Transverse colon (tissue), 4 donors: ENCODE measurements around the gene MYL4. TPM values are rescaled to one million over a fixed set of nuclear protein-coding genes. Genes with fewer than 3 reads are reported as not detected.
A peak's percentile ranks its signal among the peaks of the same experiment; 100 is the strongest.

ENCODE experiments used
- DNase-seq: peaks from one replicate; pipeline ENCODE4 v3.0.0-alpha.2; 2019
- H3K27ac ChIP-seq, 4 donors: fragments of 200-600 bp; sonication (generic); 2 replicates each; pipeline ENCODE4 v1.5.1; 2016 to 2018; ENCODE audit warnings: inconsistent platforms in 4 of 4
- H3K27me3 ChIP-seq: fragments of 200-600 bp; sonication (generic); 2 replicates; pipeline ENCODE4 v1.5.1; 2017; ENCODE audit warnings: inconsistent platforms
- H3K36me3 ChIP-seq, 4 donors: fragments of 200-600 bp; sonication (generic); 2 replicates each; pipeline ENCODE4 v1.5.1; 2017 to 2019; ENCODE audit warnings: inconsistent platforms in 4 of 4
- H3K4me1 ChIP-seq, 4 donors: fragments of 200-600 bp; sonication (generic); 2 replicates each; pipeline ENCODE4 v1.5.1; 2017 to 2020; ENCODE audit warnings: inconsistent platforms in 4 of 4
- H3K4me3 ChIP-seq, 4 donors: fragments of 200-600 bp; sonication (generic); 1 replicate in 1 of 4; 2 replicates in 3 of 4; pipeline versions ENCODE4 v1.5.1 to v1.6.1; 2017 to 2019; ENCODE audit warnings: inconsistent platforms in 4 of 4
- H3K9me3 ChIP-seq, 2 donors: fragments of 200-600 bp; sonication (generic); 2 replicates each; pipeline ENCODE4 v1.5.1; 2017 to 2019; ENCODE audit warnings: inconsistent platforms in 2 of 2
- EP300 ChIP-seq: sonication (generic); formaldehyde crosslinking; IDR thresholded peaks from one replicate; pipeline ENCODE4 v1.6.1; 2017; ENCODE audit warnings: antibody characterized with exemption, low read depth
- POLR2A ChIP-seq: fragments of 450-650 bp; IDR thresholded peaks from one replicate; pipeline ENCODE4 v1.6.1; 2016; ENCODE audit warnings: antibody characterized with exemption, mild to moderate bottlenecking, moderate library complexity
- POLR2AphosphoS5 ChIP-seq, 3 donors: sonication (generic); formaldehyde crosslinking; IDR thresholded peaks; one replicate each; pipeline ENCODE4 v1.6.1; 2016; ENCODE audit warnings: antibody characterized with exemption in 3 of 3
- WGBS, 2 donors: methylation state at CpG; one replicate each; pipeline ENCODE4 v1.1.5; 2018; ENCODE audit warnings: low coverage in 1 of 2; 5-methylcytosine and 5-hydroxymethylcytosine counted together
- in situ Hi-C, 4 donors: fragments of 200-750 bp; cut with MboI; loops; one replicate each; pipeline versions ENCODE4 v1.15.0 to v1.15.1; 2017; ENCODE audit warnings: low sequenced_read_pairs in 3 of 4, low pct_ligation_motif_present in 1 of 4, low pct_unique_long_range_greater_than_20kb in 1 of 4
- intact Hi-C: fragments of 100-400 bp; cut with DNase I; formaldehyde crosslinking; loops from one replicate; pipeline ENCODE4 v1.15.1; 2023; ENCODE audit warnings: low total_unique reads
- total RNA-seq, 4 donors: library from RNA; depleted of rRNA; stranded (reverse); fragments of >200 nt; gene quantifications; one replicate each; pipeline ENCODE4 v1.1.0, GENCODE V29; 2016
- TF ChIP-seq, protein P1 (sequence below), 5 experiments: fragments of 200-600 bp in 3 of 5; fragments of 450-650 bp in 2 of 5; sonication (generic) in 3 of 5; IDR thresholded peaks; 1 replicate in 2 of 5; 2 replicates in 3 of 5; pipeline ENCODE4 v1.5.1; 2016 to 2017; ENCODE audit warnings: antibody characterized with exemption in 5 of 5, inconsistent platforms in 3 of 5, mild to moderate bottlenecking in 2 of 5, moderate library complexity in 1 of 5

The MYL4 gene
- total RNA-seq, 4 donors from 2014 or later = not detected

DNA sequence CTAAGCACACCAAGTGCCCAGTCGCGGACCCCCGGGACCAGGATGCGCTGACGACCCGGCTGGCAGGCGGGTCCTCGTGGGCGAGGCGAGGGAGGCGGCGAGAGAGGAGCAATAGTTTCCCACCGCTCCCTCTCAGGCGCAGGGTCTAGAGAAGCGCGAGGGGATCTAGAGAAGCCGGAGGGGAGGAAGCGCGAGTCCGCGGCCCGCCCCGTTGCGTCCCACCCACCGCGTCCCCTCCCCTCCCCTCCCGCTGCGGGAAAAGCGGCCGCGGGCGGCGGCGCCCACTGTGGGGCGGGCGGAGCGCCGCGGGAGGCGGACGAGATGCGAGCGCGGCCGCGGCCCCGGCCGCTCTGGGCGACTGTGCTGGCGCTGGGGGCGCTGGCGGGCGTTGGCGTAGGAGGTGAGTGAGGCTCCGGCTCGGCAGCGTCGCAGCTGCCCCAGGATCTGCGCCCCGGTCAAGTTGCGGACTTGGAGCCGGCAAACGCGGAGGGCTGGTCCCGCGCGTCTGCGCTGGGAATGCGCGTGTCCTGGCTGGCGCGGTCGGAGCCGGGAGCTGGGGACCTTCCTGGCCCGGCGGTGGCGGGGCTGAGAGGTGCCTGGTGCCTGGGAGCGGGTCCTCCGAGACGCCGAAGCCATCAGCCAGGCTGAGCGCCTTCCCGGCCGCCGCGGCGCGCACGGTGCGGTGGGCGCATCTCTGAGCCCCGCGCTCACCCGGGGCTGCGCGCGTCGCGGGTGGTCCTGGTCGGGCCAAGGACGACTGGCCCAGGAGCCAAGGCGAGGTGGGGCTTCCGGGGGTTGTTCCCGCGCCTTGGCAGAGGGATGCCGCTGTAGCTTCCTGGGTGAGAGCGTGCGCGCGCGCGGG lies 44.6 kb downstream of the MYL4 start, which contains the start of gene ITGB3:
TSS of gene ITGB3 (plus strand) at position 287 of the 862 bp plus-strand sequence. CDS start at position 322, 35 bp downstream.
- Histone ChIP-seq H3K4me3 (peak within 1 kb of the TSS; percentile 53 to 65 (median 60)), H3K27ac (peak within 1 kb of the TSS; percentile 66 to 90 (median 82)), H3K4me1 (peaks cover 0 to 35% (median 7%) of the 10 kb centered on the region in 4 donors), H3K36me3 (no peaks in the 10 kb centered on the region), H3K27me3 (peaks cover 21% of the 10 kb centered on the region), H3K9me3 (no peaks in the 10 kb centered on the region)
- peak; percentile 33 for TF ChIP-seq POLR2A
- TF ChIP-seq EP300 = no peak
- TF ChIP-seq POLR2AphosphoS5 (IDR thresholded peaks at IDR 0.05) = peak; percentile 26 to 75 (median 53)
- TF ChIP-seq, protein P1, sequence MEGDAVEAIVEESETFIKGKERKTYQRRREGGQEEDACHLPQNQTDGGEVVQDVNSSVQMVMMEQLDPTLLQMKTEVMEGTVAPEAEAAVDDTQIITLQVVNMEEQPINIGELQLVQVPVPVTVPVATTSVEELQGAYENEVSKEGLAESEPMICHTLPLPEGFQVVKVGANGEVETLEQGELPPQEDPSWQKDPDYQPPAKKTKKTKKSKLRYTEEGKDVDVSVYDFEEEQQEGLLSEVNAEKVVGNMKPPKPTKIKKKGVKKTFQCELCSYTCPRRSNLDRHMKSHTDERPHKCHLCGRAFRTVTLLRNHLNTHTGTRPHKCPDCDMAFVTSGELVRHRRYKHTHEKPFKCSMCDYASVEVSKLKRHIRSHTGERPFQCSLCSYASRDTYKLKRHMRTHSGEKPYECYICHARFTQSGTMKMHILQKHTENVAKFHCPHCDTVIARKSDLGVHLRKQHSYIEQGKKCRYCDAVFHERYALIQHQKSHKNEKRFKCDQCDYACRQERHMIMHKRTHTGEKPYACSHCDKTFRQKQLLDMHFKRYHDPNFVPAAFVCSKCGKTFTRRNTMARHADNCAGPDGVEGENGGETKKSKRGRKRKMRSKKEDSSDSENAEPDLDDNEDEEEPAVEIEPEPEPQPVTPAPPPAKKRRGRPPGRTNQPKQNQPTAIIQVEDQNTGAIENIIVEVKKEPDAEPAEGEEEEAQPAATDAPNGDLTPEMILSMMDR (IDR thresholded peaks at IDR 0.05) = peak in 4 of 5 experiments; percentile 25 to 39 (median 36)
- DNase-seq = peak; percentile 79
- in situ Hi-C loops = no loop called here
- WGBS, 2 donors = 1% methylated on average over 82 of the region's 112 CpGs; no CpG with 5 or more reads in 1 of the 2 donors
- intact Hi-C loops = no loop called here

DNA sequence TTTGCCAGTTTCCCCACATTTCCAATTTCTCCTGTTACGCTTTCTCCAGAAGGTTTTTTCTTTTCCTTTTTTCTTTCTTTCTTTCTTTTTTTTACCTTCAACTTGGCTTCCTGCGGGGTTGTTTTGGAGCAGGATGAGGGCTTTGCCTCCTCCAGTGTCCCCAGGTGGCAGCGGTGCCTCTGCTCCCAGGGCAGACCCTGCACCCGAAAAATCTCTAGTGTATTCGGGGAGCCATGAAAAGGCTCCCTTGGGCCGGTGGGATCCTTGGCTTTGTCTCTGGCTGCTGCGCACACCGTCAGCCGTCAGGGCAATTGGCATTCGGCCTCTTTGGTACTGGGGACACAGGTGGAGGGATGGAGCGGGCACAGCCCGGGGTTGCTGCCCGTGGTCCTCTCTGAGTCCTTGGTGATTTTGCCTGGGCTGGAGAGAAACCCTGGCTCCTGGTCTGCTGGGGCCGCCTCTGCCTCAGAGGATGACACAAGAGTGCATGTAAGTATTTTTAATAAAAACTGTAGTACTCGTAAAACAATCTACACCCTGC lies 45.3 kb downstream of the MYL4 start:
- DNase-seq = no peak

DNA sequence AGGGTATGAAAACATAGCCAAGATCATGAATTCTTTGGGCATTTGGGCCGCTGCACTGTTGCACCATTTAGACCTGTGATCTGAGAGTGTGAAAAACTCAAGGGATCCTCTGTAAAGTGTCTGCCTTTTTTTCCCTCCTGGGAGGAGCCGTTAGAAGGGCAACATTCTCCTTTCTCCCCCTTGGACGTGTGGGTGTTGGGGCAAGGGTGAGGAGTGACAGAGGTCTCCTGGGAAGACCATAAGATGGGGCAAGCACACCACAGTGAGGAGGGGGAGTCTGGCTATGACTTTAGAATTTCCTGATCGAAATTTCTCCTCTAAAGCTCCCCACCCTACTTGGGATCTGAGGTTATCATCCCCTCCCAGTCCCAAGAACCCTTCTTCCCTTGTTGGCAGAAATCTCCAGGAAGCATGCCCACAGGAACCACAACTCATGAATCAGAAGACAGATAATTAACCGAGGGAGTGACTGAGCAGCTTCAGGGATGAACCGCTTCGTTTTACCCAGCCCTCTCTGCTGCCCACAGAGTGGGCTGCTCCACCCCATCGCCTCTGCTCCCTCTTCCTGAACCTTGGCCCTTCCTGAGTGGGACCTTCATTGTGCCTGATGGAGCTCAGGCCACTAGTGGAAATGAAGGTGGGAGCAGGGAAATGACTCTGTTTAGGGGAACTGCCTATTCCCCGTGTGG lies 48.6 kb downstream of the MYL4 start:
- Histone ChIP-seq H3K27me3 (peaks cover 21% of the 10 kb centered on the region), H3K4me1 (peaks cover 0 to 40% (median 7%) of the 10 kb centered on the region in 4 donors), H3K4me3 (no peak overlapping the region), H3K27ac (peak overlapping the region; percentile 24 to 90 (median 41)), H3K36me3 (no peaks in the 10 kb centered on the region), H3K9me3 (no peaks in the 10 kb centered on the region)
- 22 to 42% methylated on average over 5 to 9 of the region's 9 CpGs for WGBS, 2 donors
- in situ Hi-C loops (no loop called here), intact Hi-C loops (no loop called here)
- no peak for DNase-seq
- TF ChIP-seq POLR2AphosphoS5 (IDR thresholded peaks at IDR 0.05) (no peak), POLR2A (no peak), EP300 (no peak)
- TF ChIP-seq, protein P1 (IDR thresholded peaks at IDR 0.05) = no peak

More for the DNA sequence above, 45.3 kb downstream of the MYL4 start:
- TF ChIP-seq POLR2A = no peak
- no peak for TF ChIP-seq EP300
- no peak for TF ChIP-seq POLR2AphosphoS5 (IDR thresholded peaks at IDR 0.05)
- TF ChIP-seq, protein P1 (IDR thresholded peaks at IDR 0.05) = no peak
- peak overlapping the region; percentile 66 to 90 (median 82) for H3K27ac ChIP-seq
- no peaks in the 10 kb centered on the region for H3K36me3 ChIP-seq
- WGBS, 2 donors = 15 to 40% methylated on average over 3 to 15 of the region's 15 CpGs
- H3K4me3 ChIP-seq = peak overlapping the region; percentile 53 to 65 (median 60)
- intact Hi-C loops = no loop called here
- in situ Hi-C loops = no loop called here
- H3K9me3 ChIP-seq = no peaks in the 10 kb centered on the region
- H3K4me1 ChIP-seq = peaks cover 0 to 35% (median 7%) of the 10 kb centered on the region in 4 donors
- H3K27me3 ChIP-seq = peaks cover 21% of the 10 kb centered on the region

DNA sequence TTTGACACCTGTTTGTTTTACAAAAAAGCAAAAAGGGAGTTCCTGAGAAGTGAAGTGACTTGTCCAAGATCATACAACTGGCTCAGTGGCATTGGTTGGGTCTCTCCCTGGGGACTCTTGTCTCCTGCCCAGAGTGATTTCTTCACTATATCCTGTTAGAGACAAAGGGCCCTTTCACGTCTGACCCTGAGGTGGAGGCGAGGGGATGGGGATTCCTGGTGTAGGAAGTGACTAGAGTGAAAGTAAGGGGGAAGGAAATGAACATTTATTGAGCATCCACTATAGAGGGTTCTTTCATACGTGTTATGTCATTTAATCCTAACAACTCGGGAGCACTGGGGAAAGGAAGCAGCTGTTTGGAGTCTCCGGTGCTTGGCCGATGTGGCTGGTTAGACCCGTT lies 53.4 kb downstream of the MYL4 start:
- no peak overlapping the region for H3K4me3 ChIP-seq
- no peaks in the 10 kb centered on the region for H3K36me3 ChIP-seq
- no peak for DNase-seq
- H3K27me3 ChIP-seq = no peaks in the 10 kb centered on the region
- peaks cover 10 to 39% (median 17%) of the 10 kb centered on the region in 4 donors for H3K4me1 ChIP-seq
- no peak for TF ChIP-seq POLR2A
- no peak for TF ChIP-seq POLR2AphosphoS5 (IDR thresholded peaks at IDR 0.05)
- TF ChIP-seq, protein P1 (IDR thresholded peaks at IDR 0.05) = no peak
- H3K9me3 ChIP-seq = no peaks in the 10 kb centered on the region
- no peak overlapping the region for H3K27ac ChIP-seq
- WGBS, 2 donors = 70% methylated on average over 7 of the region's 7 CpGs; no CpG with 5 or more reads in 1 of the 2 donors
- intact Hi-C loops = no loop called here
- in situ Hi-C loops = no loop called here
